Endothelial cell of umbilical vein (primary cell): ENCODE measurements around the gene IRF2BPL.

Experiments
- EZH2 ChIP-seq: IDR thresholded peaks from 2 replicates; pipeline ENCODE4 v1.6.1; 2012; ENCODE audit warnings: borderline replicate concordance, low read depth, mild to moderate bottlenecking, moderate library complexity, low read length, inconsistent platforms; ENCODE audit not compliant: severe bottlenecking
- TF ChIP-seq, protein P1 (sequence below), 2 donors: IDR thresholded peaks; 1 replicate in 1 of 2; 2 replicates in 1 of 2; pipeline ENCODE4 v1.5.1; 2011; ENCODE audit warnings: low read length in 2 of 2, mild to moderate bottlenecking in 2 of 2, moderate library complexity in 2 of 2, control low read depth in 1 of 2, inconsistent platforms in 1 of 2, low read depth in 1 of 2; ENCODE audit not compliant: insufficient read depth in 1 of 2; ENCODE audit errors: extremely low read depth in 1 of 2
- TF ChIP-seq, protein P2 (sequence below): IDR thresholded peaks from 2 replicates; pipeline ENCODE4 v1.6.1; 2011; ENCODE audit not compliant: insufficient read depth, insufficient read length

DNA sequence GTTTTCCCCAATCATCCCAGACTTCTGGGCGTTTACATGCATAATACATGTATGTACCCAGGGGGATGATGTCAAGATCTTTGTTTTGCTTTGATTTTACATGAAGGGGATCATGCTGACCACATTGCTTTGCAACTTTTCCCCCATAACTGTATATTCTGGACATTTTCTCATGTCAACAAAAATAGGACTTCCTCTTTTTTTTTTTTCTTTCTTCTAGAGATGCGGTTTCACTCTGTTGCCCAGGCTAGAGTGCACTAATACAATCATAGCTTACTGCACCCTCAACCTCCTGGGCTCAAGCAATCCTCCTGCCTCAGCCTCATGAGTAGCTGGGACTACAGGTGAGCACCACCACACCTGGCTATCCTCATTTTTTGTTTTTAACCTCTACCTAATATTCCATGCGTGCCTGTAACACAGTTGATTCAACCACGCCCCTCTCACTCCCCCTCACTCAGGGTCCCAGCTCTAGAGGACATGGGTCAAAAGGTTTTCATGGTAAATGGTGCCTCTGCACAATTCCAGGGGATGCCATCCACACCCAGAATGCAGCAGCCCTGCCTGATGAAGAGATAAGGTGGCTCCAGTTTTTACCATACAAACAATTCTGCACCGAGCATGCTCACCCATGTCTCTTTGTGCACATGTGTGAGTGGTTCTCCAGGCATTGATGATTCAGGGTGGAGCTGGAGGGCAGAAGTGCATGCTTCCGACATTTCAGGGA lies 37.5 kb upstream of the IRF2BPL start:
- TF ChIP-seq, protein P1, sequence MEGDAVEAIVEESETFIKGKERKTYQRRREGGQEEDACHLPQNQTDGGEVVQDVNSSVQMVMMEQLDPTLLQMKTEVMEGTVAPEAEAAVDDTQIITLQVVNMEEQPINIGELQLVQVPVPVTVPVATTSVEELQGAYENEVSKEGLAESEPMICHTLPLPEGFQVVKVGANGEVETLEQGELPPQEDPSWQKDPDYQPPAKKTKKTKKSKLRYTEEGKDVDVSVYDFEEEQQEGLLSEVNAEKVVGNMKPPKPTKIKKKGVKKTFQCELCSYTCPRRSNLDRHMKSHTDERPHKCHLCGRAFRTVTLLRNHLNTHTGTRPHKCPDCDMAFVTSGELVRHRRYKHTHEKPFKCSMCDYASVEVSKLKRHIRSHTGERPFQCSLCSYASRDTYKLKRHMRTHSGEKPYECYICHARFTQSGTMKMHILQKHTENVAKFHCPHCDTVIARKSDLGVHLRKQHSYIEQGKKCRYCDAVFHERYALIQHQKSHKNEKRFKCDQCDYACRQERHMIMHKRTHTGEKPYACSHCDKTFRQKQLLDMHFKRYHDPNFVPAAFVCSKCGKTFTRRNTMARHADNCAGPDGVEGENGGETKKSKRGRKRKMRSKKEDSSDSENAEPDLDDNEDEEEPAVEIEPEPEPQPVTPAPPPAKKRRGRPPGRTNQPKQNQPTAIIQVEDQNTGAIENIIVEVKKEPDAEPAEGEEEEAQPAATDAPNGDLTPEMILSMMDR (IDR thresholded peaks at IDR 0.05; ENCODE audit: extremely low read depth in 1 of 2, insufficient read depth in 1 of 2, low read depth in 1 of 2, low read length in 2 of 2): no peak
- no peak for TF ChIP-seq EZH2
- TF ChIP-seq, protein P2, sequence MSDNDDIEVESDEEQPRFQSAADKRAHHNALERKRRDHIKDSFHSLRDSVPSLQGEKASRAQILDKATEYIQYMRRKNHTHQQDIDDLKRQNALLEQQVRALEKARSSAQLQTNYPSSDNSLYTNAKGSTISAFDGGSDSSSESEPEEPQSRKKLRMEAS: no peak
